ENCODE results near the gene PKD1. TPM values are rescaled to one million over a fixed set of nuclear protein-coding genes. Genes with fewer than 3 reads are reported as not detected.

Gene PKD1
- total RNA-seq, 1 donor, result 118 TPM

GRCh38 chr16:2170080-2170479 is 34.4 kb upstream of the PKD1 start:
- H3K4me3 ChIP-seq (ENCODE audit: low read depth, low read length), result no peak overlapping the region
- no peak for DNase-seq (ENCODE audit: low read depth)
- TF ChIP-seq CTCF (IDR thresholded peaks at IDR 0.05; ENCODE audit: insufficient read depth, low read length), result no peak

GRCh38 chr16:2167068-2167638 is 31.5 kb upstream of the PKD1 start:
- DNase-seq (ENCODE audit: low read depth), result no peak
- no peak overlapping the region for H3K4me3 ChIP-seq (ENCODE audit: low read depth, low read length)
- no peak for TF ChIP-seq CTCF (IDR thresholded peaks at IDR 0.05; ENCODE audit: insufficient read depth, low read length)

- DNase-seq (ENCODE audit: low read depth), result no peak
- H3K4me3 ChIP-seq (ENCODE audit: low read depth, low read length), result no peak overlapping the region
- TF ChIP-seq CTCF (IDR thresholded peaks at IDR 0.05; ENCODE audit: insufficient read depth, low read length), result no peak
Observed at GRCh38 chr16:2166263-2167067, 30.8 kb upstream of the PKD1 start.

- no peak for DNase-seq (ENCODE audit: low read depth)
- TF ChIP-seq CTCF (IDR thresholded peaks at IDR 0.05; ENCODE audit: insufficient read depth, low read length), result no peak
- H3K4me3 ChIP-seq (ENCODE audit: low read depth, low read length), result no peak overlapping the region
Observed at GRCh38 chr16:2165861-2166260, 30.2 kb upstream of the PKD1 start.

DNA sequence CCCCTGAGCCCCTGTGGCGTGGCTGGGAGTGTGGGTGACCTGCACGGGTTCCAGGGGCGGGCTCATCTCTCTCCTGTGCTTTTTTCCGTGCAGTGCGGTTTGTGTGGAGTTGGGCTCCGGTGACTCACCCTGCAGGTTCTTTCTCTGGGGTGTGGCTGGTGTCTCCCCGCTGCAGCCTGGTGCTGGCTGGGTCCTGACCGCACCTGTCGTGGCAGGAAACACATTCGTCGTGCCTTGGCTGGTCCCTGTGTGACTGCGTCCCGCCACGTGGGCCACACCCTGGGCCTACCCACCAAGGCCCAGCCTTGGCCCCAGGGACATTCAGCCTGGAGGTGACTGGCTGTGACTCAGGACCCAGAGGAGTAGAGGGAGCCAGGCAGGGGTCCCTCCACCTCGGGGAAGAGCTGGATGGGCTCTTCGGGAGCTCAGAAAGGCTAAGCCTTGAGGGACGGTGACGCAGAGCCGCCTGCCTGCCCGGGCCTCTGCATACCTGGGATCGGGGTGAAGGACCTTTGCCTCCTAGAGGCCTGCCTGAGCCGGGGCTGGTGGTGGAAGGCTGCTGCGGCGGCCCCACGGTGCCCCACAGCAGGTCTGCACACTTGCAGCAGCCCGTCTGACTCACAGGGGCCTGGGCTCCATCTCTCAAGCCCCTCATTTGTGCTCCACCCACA is 27.6 kb upstream of the PKD1 start:
- H3K4me3 ChIP-seq (ENCODE audit: low read depth, low read length), result no peak overlapping the region
- TF ChIP-seq CTCF (IDR thresholded peaks at IDR 0.05; ENCODE audit: insufficient read depth, low read length), result no peak
- no peak for DNase-seq (ENCODE audit: low read depth)

DNA sequence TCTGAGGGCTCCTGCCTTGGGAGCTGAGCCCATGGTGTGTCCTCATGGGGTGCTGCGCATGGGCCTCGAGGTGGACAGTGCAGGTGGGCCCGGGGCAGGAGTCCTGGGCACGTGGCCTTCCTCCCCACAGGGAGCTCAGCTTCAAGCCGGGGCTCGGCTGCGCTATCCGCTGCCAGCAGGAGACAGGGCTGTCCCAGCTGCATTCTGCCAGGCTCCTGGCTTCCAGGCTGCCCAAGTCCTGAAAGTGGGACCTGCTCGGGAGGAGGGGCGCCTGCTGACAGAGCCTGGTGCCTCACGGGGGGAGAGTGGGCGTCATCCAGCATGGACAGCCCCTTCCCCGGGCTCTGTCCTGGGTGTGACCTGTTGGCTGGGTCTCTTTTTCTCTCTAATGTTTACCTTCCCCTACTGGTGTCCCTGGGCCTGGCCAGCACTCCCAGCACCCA is 27.0 kb upstream of the PKD1 start:
- H3K4me3 ChIP-seq (ENCODE audit: low read depth, low read length), result no peak overlapping the region
- no peak for DNase-seq (ENCODE audit: low read depth)
- TF ChIP-seq CTCF (IDR thresholded peaks at IDR 0.05; ENCODE audit: insufficient read depth, low read length), result no peak
